ENCODE data around the gene SERPINF2. TPM values are rescaled to one million over a fixed set of nuclear protein-coding genes. Genes with fewer than 3 reads are reported as not detected.

Gene SERPINF2
- total RNA-seq, 1 experiment from 2014 or later: 0.68 TPM

- Histone ChIP-seq H3K27ac (ENCODE audit: insufficient read length, low read depth, low read length) (no peak overlapping the region), H2BK12ac (ENCODE audit: insufficient read length, low read depth, low read length) (no peak overlapping the region), H4K91ac (ENCODE audit: insufficient read length, low read depth, low read length) (no peak overlapping the region), H3K4me2 (ENCODE audit: insufficient read depth, insufficient read length, low read length) (no peak overlapping the region), H3K9me3 (ENCODE audit: control insufficient read depth, low read depth, low read length) (no peaks in the 10 kb centered on the region), H2AFZ (ENCODE audit: low read length) (no peak overlapping the region), H3K79me1 (ENCODE audit: insufficient read depth, low read depth, low read length, poor library complexity, severe bottlenecking) (no peaks in the 10 kb centered on the region), H2BK15ac (ENCODE audit: low read depth, low read length) (no peak overlapping the region), H3K14ac (ENCODE audit: insufficient read depth, low read length) (no peak overlapping the region), H2BK20ac (ENCODE audit: low read depth, low read length, poor library complexity, severe bottlenecking) (no peak overlapping the region), H3K56ac (ENCODE audit: insufficient read length, low read depth, low read length) (no peak overlapping the region), H3K23me2 (ENCODE audit: insufficient read length, low read depth, low read length, poor library complexity, severe bottlenecking) (no peaks in the 10 kb centered on the region), H3T11ph (ENCODE audit: low read length) (no peak overlapping the region), H4K8ac (replicated peaks; ENCODE audit: insufficient read length, low read depth, low read length) (no peak overlapping the region), H4K20me1 (ENCODE audit: control insufficient read depth, insufficient read depth, insufficient read length) (no peaks in the 10 kb centered on the region), H3K23ac (ENCODE audit: insufficient read length, low read depth, low read length) (no peak overlapping the region), H3K4ac (ENCODE audit: low read depth, low read length) (no peak overlapping the region), H3K4me1 (ENCODE audit: insufficient read depth, low read length) (no peaks in the 10 kb centered on the region; the same call in 1 of the 2 replicates), H3K18ac (ENCODE audit: insufficient read length, low read depth, low read length) (no peak overlapping the region), H2BK5ac (ENCODE audit: insufficient read length, low read length) (no peak overlapping the region), H4K5ac (ENCODE audit: insufficient read length, low read depth, low read length) (no peak overlapping the region), H3K27me3 (ENCODE audit: insufficient read depth, low read length) (no peaks in the 10 kb centered on the region), H2BK120ac (ENCODE audit: low read depth, low read length, poor library complexity, severe bottlenecking) (no peak overlapping the region), H3K9ac (ENCODE audit: extremely low read depth, insufficient read length, low read length) (no peak overlapping the region), H2AK5ac (ENCODE audit: insufficient read length, low read length) (no peak overlapping the region), H3K79me2 (ENCODE audit: insufficient read depth, low read length) (no peaks in the 10 kb centered on the region)
- no peak for DNase-seq
- TF ChIP-seq CTCF (conservative IDR thresholded peaks at IDR 0.05): no peak
- H3K9me3 Mint-ChIP-seq: peaks cover 0 to 3% of the 10 kb centered on the region in 2 experiments; a peak in 2 of 5 replicates
- H3K27ac Mint-ChIP-seq: no peak overlapping the region; a peak in 1 of 7 replicates
- WGBS (ENCODE audit: extremely low coverage, insufficient read length, low lambda C conversion rate): no CpG with 5 or more reads among the region's 38 CpGs
- no peaks in the 10 kb centered on the region; the same call in 1 of the 2 replicates for H3K27me3 Mint-ChIP-seq (ENCODE audit: low read depth)
- H3K4me3 Mint-ChIP-seq: no peak overlapping the region
- H3K4me1 Mint-ChIP-seq: peaks cover 6 to 12% of the 10 kb centered on the region in 2 experiments; a peak in 1 of 4 replicates
- peaks cover 0 to 7% (median 7%) of the 10 kb centered on the region in 3 experiments; a peak in 4 of 7 replicates for H3K36me3 Mint-ChIP-seq (ENCODE audit: insufficient read depth in 1 of 3, low read depth in 3 of 3)
Observed at GRCh38 chr17:1733759-1734158, 8.9 kb upstream of the SERPINF2 start.
